Upper lobe of left lung (tissue), 4 donors: Measurements from ENCODE around the gene CCDC14.

ENCODE experiments used
- POLR2A ChIP-seq, 4 donors: fragments of 450-650 bp; IDR thresholded peaks; one replicate each; pipeline ENCODE4 v1.5.1; 2016 to 2017; ENCODE audit warnings: antibody characterized with exemption in 4 of 4, mild to moderate bottlenecking in 2 of 4
- POLR2AphosphoS5 ChIP-seq, 2 donors: sonication (generic); formaldehyde crosslinking; IDR thresholded peaks; one replicate each; pipeline ENCODE4 v1.5.1; 2017; ENCODE audit warnings: antibody characterized with exemption in 2 of 2
- TF ChIP-seq, protein P1 (sequence below), 6 experiments: fragments of 450-650 bp in 4 of 6; fragments of 200-600 bp in 2 of 6; sonication (generic) in 2 of 6; IDR thresholded peaks; one replicate each; pipeline ENCODE4 v1.5.1; 2016 to 2019; ENCODE audit warnings: antibody characterized with exemption in 6 of 6

GRCh38 chr3:123929325-123929724 lies 31.7 kb downstream of the CCDC14 start:
- TF ChIP-seq, protein P1, sequence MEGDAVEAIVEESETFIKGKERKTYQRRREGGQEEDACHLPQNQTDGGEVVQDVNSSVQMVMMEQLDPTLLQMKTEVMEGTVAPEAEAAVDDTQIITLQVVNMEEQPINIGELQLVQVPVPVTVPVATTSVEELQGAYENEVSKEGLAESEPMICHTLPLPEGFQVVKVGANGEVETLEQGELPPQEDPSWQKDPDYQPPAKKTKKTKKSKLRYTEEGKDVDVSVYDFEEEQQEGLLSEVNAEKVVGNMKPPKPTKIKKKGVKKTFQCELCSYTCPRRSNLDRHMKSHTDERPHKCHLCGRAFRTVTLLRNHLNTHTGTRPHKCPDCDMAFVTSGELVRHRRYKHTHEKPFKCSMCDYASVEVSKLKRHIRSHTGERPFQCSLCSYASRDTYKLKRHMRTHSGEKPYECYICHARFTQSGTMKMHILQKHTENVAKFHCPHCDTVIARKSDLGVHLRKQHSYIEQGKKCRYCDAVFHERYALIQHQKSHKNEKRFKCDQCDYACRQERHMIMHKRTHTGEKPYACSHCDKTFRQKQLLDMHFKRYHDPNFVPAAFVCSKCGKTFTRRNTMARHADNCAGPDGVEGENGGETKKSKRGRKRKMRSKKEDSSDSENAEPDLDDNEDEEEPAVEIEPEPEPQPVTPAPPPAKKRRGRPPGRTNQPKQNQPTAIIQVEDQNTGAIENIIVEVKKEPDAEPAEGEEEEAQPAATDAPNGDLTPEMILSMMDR (IDR thresholded peaks at IDR 0.05), result no peak
- no peak for TF ChIP-seq POLR2A (IDR thresholded peaks at IDR 0.05)
- TF ChIP-seq POLR2AphosphoS5 (IDR thresholded peaks at IDR 0.05), result no peak
